ENCODE results near the gene DDX24.
A peak's percentile ranks its signal among the peaks of the same experiment; 100 is the strongest.

DNA sequence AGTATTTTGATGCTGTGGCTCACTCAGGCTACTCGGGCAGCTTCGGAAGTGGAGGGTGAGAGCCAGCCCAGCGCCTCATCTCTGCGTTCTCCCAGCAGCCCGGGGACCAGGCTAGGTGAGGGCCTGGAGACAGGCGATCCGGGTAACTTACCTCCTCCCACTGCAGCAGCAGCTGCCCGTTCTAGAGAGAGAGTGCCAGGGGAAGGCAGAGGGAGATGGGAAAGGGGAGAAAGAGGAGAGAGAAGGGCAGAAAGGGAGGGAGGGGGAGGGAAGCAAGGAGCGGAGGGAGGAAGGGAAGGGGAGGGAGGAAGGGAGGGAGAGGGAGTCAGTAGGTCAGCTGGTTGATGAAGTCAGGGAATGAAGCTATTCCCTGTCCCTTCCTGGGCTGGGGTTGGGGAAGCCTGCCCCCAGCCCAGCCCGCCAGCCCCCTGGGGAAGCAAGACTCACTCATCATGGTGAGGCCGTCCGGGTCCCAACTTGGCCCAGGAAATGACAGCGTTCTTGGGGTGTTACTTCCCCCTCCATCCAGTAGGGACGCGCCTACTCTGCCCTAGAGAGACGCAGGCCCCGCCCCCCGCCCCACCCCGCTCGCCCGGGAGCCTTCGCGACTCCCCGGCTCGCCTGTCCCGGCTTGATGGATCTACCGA is 48.2 kb upstream of the DDX24 start, which contains the start of gene IFI27L2:
- TF ChIP-seq, protein P1, sequence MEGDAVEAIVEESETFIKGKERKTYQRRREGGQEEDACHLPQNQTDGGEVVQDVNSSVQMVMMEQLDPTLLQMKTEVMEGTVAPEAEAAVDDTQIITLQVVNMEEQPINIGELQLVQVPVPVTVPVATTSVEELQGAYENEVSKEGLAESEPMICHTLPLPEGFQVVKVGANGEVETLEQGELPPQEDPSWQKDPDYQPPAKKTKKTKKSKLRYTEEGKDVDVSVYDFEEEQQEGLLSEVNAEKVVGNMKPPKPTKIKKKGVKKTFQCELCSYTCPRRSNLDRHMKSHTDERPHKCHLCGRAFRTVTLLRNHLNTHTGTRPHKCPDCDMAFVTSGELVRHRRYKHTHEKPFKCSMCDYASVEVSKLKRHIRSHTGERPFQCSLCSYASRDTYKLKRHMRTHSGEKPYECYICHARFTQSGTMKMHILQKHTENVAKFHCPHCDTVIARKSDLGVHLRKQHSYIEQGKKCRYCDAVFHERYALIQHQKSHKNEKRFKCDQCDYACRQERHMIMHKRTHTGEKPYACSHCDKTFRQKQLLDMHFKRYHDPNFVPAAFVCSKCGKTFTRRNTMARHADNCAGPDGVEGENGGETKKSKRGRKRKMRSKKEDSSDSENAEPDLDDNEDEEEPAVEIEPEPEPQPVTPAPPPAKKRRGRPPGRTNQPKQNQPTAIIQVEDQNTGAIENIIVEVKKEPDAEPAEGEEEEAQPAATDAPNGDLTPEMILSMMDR (IDR thresholded peaks at IDR 0.05), result no peak
- TF ChIP-seq MAFK (IDR thresholded peaks at IDR 0.05; ENCODE audit: partially characterized antibody) (no peak), POLR2A (IDR thresholded peaks at IDR 0.05; ENCODE audit: low read length) (peak; percentile 42)

All from A549 (cell line).